Uterus (tissue), 4 donors: ENCODE data around the gene KIAA0825. TPM values are rescaled to one million over a fixed set of nuclear protein-coding genes. Genes with fewer than 3 reads are reported as not detected.

Source experiments
- DNase-seq, 2 donors: peaks; one replicate each; pipeline ENCODE4 v3.0.0-alpha.2; 2019 to 2020
- H3K27ac ChIP-seq, 2 donors: fragments of 200-600 bp; sonication (generic); 1 replicate in 1 of 2; 2 replicates in 1 of 2; pipeline ENCODE4 v1.5.1; 2016 to 2018
- H3K27me3 ChIP-seq, 2 donors: fragments of 200-600 bp; sonication (generic); one replicate each; pipeline ENCODE4 v1.5.1; 2018 to 2019; ENCODE audit warnings: control low read depth in 1 of 2
- H3K36me3 ChIP-seq, 2 donors: fragments of 200-600 bp; sonication (generic); one replicate each; pipeline ENCODE4 v1.5.1; 2019; ENCODE audit warnings: control low read depth in 1 of 2
- H3K4me1 ChIP-seq, 2 donors: fragments of 200-600 bp; sonication (generic); one replicate each; pipeline ENCODE4 v1.5.1; 2018 to 2019; ENCODE audit warnings: control low read depth in 1 of 2
- H3K4me3 ChIP-seq, 2 donors: fragments of 200-600 bp; sonication (generic); 1 replicate in 1 of 2; 2 replicates in 1 of 2; pipeline ENCODE4 v1.5.1; 2018 to 2019; ENCODE audit warnings: mild to moderate bottlenecking in 1 of 2
- H3K9me3 ChIP-seq, 2 donors: fragments of 200-600 bp; sonication (generic); one replicate each; pipeline ENCODE4 v1.5.1; 2019; ENCODE audit warnings: control low read depth in 1 of 2
- POLR2A ChIP-seq, 2 donors: fragments of 450-650 bp; IDR thresholded peaks; one replicate each; pipeline ENCODE4 v1.6.1; 2016; ENCODE audit warnings: antibody characterized with exemption in 2 of 2, mild to moderate bottlenecking in 1 of 2, moderate library complexity in 1 of 2
- intact Hi-C: fragments of 100-400 bp; cut with DNase I; formaldehyde crosslinking; loops from one replicate; pipeline ENCODE4 v1.15.1; 2023; ENCODE audit warnings: low total_unique reads
- total RNA-seq, 4 donors: library from RNA; depleted of rRNA in 3 of 4; stranded (reverse); fragments of >200 nt in 3 of 4; gene quantifications; one replicate each; pipeline versions ENCODE4 v1.1.0 to v1.2.4, GENCODE V29; 2014 to 2023
- TF ChIP-seq, protein P1 (sequence below), 4 experiments: fragments of 200-600 bp in 2 of 4; fragments of 450-650 bp in 2 of 4; sonication (generic) in 2 of 4; IDR thresholded peaks; one replicate each; pipeline ENCODE4 v1.5.1; 2016 to 2019; ENCODE audit warnings: antibody characterized with exemption in 4 of 4, mild to moderate bottlenecking in 2 of 4, moderate library complexity in 1 of 4
- donor health status: DM: yes; HTN: yes; CAD: no.

KIAA0825 gene
- total RNA-seq, result 10 to 100 TPM in 1 of 4 donors, 1 to 10 TPM in 3; 1.5 to 34.6 (median 4.5) TPM

GRCh38 chr5:94618493-94619328, at the start of gene KIAA0825, which contains the start of gene SLF1:
Gene KIAA0825 (minus strand): TSS chr5:94618604. CDS start chr5:94537126, 81,478 bp downstream.
Gene SLF1 (plus strand): TSS chr5:94618669. CDS start chr5:94628811, 10,142 bp downstream.
- peak; percentile 80 to 83 for DNase-seq
- H3K9me3 ChIP-seq, result no peaks in the 10 kb centered on the region
- intact Hi-C loops, result no loop called here
- no peaks in the 10 kb centered on the region for H3K27me3 ChIP-seq
- TF ChIP-seq POLR2A (IDR thresholded peaks at IDR 0.05), result no peak
- TF ChIP-seq, protein P1, sequence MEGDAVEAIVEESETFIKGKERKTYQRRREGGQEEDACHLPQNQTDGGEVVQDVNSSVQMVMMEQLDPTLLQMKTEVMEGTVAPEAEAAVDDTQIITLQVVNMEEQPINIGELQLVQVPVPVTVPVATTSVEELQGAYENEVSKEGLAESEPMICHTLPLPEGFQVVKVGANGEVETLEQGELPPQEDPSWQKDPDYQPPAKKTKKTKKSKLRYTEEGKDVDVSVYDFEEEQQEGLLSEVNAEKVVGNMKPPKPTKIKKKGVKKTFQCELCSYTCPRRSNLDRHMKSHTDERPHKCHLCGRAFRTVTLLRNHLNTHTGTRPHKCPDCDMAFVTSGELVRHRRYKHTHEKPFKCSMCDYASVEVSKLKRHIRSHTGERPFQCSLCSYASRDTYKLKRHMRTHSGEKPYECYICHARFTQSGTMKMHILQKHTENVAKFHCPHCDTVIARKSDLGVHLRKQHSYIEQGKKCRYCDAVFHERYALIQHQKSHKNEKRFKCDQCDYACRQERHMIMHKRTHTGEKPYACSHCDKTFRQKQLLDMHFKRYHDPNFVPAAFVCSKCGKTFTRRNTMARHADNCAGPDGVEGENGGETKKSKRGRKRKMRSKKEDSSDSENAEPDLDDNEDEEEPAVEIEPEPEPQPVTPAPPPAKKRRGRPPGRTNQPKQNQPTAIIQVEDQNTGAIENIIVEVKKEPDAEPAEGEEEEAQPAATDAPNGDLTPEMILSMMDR (IDR thresholded peaks at IDR 0.05), result no peak
- H3K36me3 ChIP-seq, result no peaks in the 10 kb centered on the region
- H3K4me1 ChIP-seq, result peaks cover 0 to 6% of the 10 kb centered on the region in 2 donors
- peak within 1 kb of the TSS; percentile 52 to 71 for H3K4me3 ChIP-seq
- H3K27ac ChIP-seq, result peak within 1 kb of the TSS; percentile 41 to 44

- Histone ChIP-seq H3K36me3 (no peaks in the 10 kb centered on the region), H3K27ac (no peak overlapping the region), H3K4me1 (no peaks in the 10 kb centered on the region), H3K4me3 (no peak overlapping the region), H3K9me3 (no peaks in the 10 kb centered on the region), H3K27me3 (no peaks in the 10 kb centered on the region)
- TF ChIP-seq, protein P1 (IDR thresholded peaks at IDR 0.05), result no peak
- no peak for TF ChIP-seq POLR2A (IDR thresholded peaks at IDR 0.05)
- intact Hi-C loops, result no loop called here
- no peak for DNase-seq
Observed at GRCh38 chr5:94667937-94668336, 49.5 kb upstream of the KIAA0825 start.

- Histone ChIP-seq H3K27me3 (no peaks in the 10 kb centered on the region), H3K36me3 (peaks cover 0 to 6% of the 10 kb centered on the region in 2 donors), H3K27ac (no peak overlapping the region), H3K4me1 (no peaks in the 10 kb centered on the region), H3K4me3 (no peak overlapping the region), H3K9me3 (peaks cover 0 to 5% of the 10 kb centered on the region in 2 donors)
- DNase-seq, result no peak
- TF ChIP-seq, protein P1 (IDR thresholded peaks at IDR 0.05), result no peak
- no peak for TF ChIP-seq POLR2A (IDR thresholded peaks at IDR 0.05)
- intact Hi-C loops, result no loop called here
Observed at GRCh38 chr5:94661086-94661485, 42.7 kb upstream of the KIAA0825 start.

- peaks cover 0 to 5% of the 10 kb centered on the region in 2 donors for H3K9me3 ChIP-seq
- H3K4me3 ChIP-seq, result no peak overlapping the region
- no peak overlapping the region for H3K27ac ChIP-seq
- H3K36me3 ChIP-seq, result peaks cover 0 to 6% of the 10 kb centered on the region in 2 donors
- no peaks in the 10 kb centered on the region for H3K27me3 ChIP-seq
- intact Hi-C loops, result no loop called here
- DNase-seq, result no peak
- H3K4me1 ChIP-seq, result no peaks in the 10 kb centered on the region
- no peak for TF ChIP-seq POLR2A (IDR thresholded peaks at IDR 0.05)
Observed at GRCh38 chr5:94660506-94660905, 42.1 kb upstream of the KIAA0825 start.

DNA sequence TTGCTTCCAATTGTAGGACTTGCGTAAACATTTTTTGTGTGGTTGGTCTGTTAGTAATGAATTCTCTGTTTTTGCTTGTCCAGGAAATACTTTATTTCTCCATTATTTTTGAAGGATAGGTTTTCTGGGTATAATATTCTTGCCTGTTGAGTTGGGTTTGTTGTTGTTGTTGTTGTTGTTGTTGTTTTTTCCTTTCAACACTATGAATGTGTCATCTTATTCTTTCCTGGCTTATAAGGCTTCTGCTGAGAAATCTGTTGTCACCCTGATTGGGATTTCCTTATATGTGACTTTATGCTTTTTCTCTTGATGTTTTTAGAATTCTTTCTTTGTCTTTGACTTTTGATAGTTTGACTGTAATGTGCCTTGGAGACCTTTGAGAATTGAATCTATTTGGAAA, 39.9 kb upstream of the KIAA0825 start:
- Histone ChIP-seq H3K36me3 (peaks cover 0 to 6% of the 10 kb centered on the region in 2 donors), H3K9me3 (peaks cover 0 to 11% of the 10 kb centered on the region in 2 donors), H3K4me3 (no peak overlapping the region), H3K27me3 (no peaks in the 10 kb centered on the region), H3K27ac (no peak overlapping the region), H3K4me1 (no peaks in the 10 kb centered on the region)
- no peak for TF ChIP-seq POLR2A (IDR thresholded peaks at IDR 0.05)
- TF ChIP-seq, protein P1 (IDR thresholded peaks at IDR 0.05), result no peak
- intact Hi-C loops, result no loop called here
- no peak for DNase-seq
